Bronchial epithelial cell (primary cell): ENCODE measurements around the gene SEZ6L2. TPM values are rescaled to one million over a fixed set of nuclear protein-coding genes. Genes with fewer than 3 reads are reported as not detected.

ENCODE experiments used
- DNase-seq: peaks from one replicate; pipeline ENCODE4 v3.0.0-alpha.2; 2010; ENCODE audit warnings: low read depth
- FAIRE-seq: peaks from 2 replicates; lab custom pipeline; 2011; peaks lifted over from hg19 to GRCh38; lab: Jason Lieb, UNC
- H3K27me3 ChIP-seq: 2 replicates; pipeline ENCODE4 v1.5.1; 2011; ENCODE audit warnings: low read length; ENCODE audit not compliant: control insufficient read depth, insufficient read depth
- H3K36me3 ChIP-seq: 2 replicates; pipeline ENCODE4 v1.5.1; 2011; ENCODE audit warnings: low read length; ENCODE audit not compliant: control insufficient read depth, insufficient read depth
- H3K4me3 ChIP-seq: 2 replicates; pipeline ENCODE4 v1.5.1; 2011; ENCODE audit warnings: mild to moderate bottlenecking, low read depth, low read length, control low read depth
- CTCF ChIP-seq: IDR thresholded peaks from 2 replicates; pipeline ENCODE4 v1.5.1; 2011; ENCODE audit warnings: mild to moderate bottlenecking, moderate library complexity, low read length, control low read depth, inconsistent platforms; ENCODE audit not compliant: insufficient read depth, severe bottlenecking
- total RNA-seq: library from RNA; depleted of rRNA; stranded (reverse); fragments of >200 nt; gene quantifications from 2 replicates; pipeline ENCODE4 v1.2.1, GENCODE V29; 2014

SEZ6L2 gene
- total RNA-seq, 1 donor from 2014 or later = 2.9 TPM

GRCh38 chr16:29825145-29826044, 74.0 kb downstream of the SEZ6L2 start:
- H3K4me3 ChIP-seq = no peak overlapping the region
- peaks cover 12% of the 10 kb centered on the region for H3K36me3 ChIP-seq
- peak; percentile 27 for DNase-seq
- no peaks in the 10 kb centered on the region for H3K27me3 ChIP-seq
- no peak for TF ChIP-seq CTCF
- no peak for FAIRE-seq

GRCh38 chr16:29824589-29825144, 74.7 kb downstream of the SEZ6L2 start:
- DNase-seq = peak; percentile 61
- no peak for FAIRE-seq
- no peak overlapping the region for H3K4me3 ChIP-seq
- no peaks in the 10 kb centered on the region for H3K27me3 ChIP-seq
- H3K36me3 ChIP-seq = peaks cover 8% of the 10 kb centered on the region
- no peak for TF ChIP-seq CTCF

GRCh38 chr16:29821643-29822115, 77.7 kb downstream of the SEZ6L2 start:
- FAIRE-seq (no peak), DNase-seq (peak; percentile 75)
- Histone ChIP-seq H3K4me3 (peak overlapping the region; percentile 51), H3K36me3 (peaks cover 9% of the 10 kb centered on the region), H3K27me3 (no peaks in the 10 kb centered on the region)
- no peak for TF ChIP-seq CTCF

Other genes with a start within 250 kb of the SEZ6L2 start
- not detected in 2 replicates for gene SPN, start 236.3 kb downstream of the SEZ6L2 start, total RNA-seq
- gene QPRT, start 220.4 kb downstream of the SEZ6L2 start, total RNA-seq = under 0.01 and 0.79 TPM in 2 replicates
- gene C16orf54, start 153.6 kb downstream of the SEZ6L2 start, total RNA-seq = not detected in 2 replicates
- not detected in 2 replicates for gene ZG16, start 121.3 kb downstream of the SEZ6L2 start, total RNA-seq
- gene KIF22, start 108.8 kb downstream of the SEZ6L2 start, total RNA-seq = 11.3 and 12.0 TPM in 2 replicates
- 125 and 168 TPM in 2 replicates for gene MAZ, start 93.0 kb downstream of the SEZ6L2 start, total RNA-seq
- gene PRRT2, start 87.4 kb downstream of the SEZ6L2 start, total RNA-seq = not detected in 2 replicates
- 15.2 and 24.7 TPM in 2 replicates for gene PAGR1, start 83.4 kb downstream of the SEZ6L2 start, total RNA-seq
- gene MVP, start 79.1 kb downstream of the SEZ6L2 start, total RNA-seq = 87.1 and 118 TPM in 2 replicates
- 46.1 and 53.2 TPM in 2 replicates for gene CDIPT, start 36.3 kb downstream of the SEZ6L2 start, total RNA-seq
- gene ASPHD1, start 938 bp upstream of the SEZ6L2 start, total RNA-seq = 1.2 and 2.4 TPM in 2 replicates
- 8.2 and 12.2 TPM in 2 replicates for gene KCTD13, start 26.7 kb upstream of the SEZ6L2 start, total RNA-seq
- 49.8 and 66.1 TPM in 2 replicates for gene TMEM219, start 62.5 kb upstream of the SEZ6L2 start, total RNA-seq
- 24.7 and 28.7 TPM in 2 replicates for gene TAOK2, start 74.3 kb upstream of the SEZ6L2 start, total RNA-seq
- 6.0 and 6.8 TPM in 2 replicates for gene HIRIP3, start 96.1 kb upstream of the SEZ6L2 start, total RNA-seq
- gene INO80E, start 96.7 kb upstream of the SEZ6L2 start, total RNA-seq = 15.1 and 22.6 TPM in 2 replicates
- gene DOC2A, start 111.5 kb upstream of the SEZ6L2 start, total RNA-seq = not detected in 2 replicates
- gene C16orf92, start 123.6 kb upstream of the SEZ6L2 start, total RNA-seq = not detected in 2 replicates
- gene TLCD3B, start 131.7 kb upstream of the SEZ6L2 start, total RNA-seq = not detected in 2 replicates
- gene ALDOA, start 166.2 kb upstream of the SEZ6L2 start, total RNA-seq = 496 and 527 TPM in 2 replicates
- 249 and 310 TPM in 2 replicates for gene PPP4C, start 176.4 kb upstream of the SEZ6L2 start, total RNA-seq
- gene TBX6, start 192.4 kb upstream of the SEZ6L2 start, total RNA-seq = 0.26 and 0.90 TPM in 2 replicates
- 3.7 and 7.4 TPM in 2 replicates for gene YPEL3, start 196.7 kb upstream of the SEZ6L2 start, total RNA-seq
- 7.1 and 20.7 TPM in 2 replicates for gene GDPD3, start 214.0 kb upstream of the SEZ6L2 start, total RNA-seq
- gene MAPK3, start 223.7 kb upstream of the SEZ6L2 start, total RNA-seq = 7.4 and 13.4 TPM in 2 replicates